HG03039 (cell line): ENCODE data around the gene METTL21C.

Experiments used
- ATAC-seq: cut with Tn5 transposase; IDR thresholded peaks from one replicate; pipeline ENCODE4 v1.9.1; 2021; ENCODE audit warnings: mild to moderate bottlenecking, moderate library complexity; ENCODE audit not compliant: unreplicated experiment

The METTL21C gene

GRCh38 chr13:102697929-102698648, 3.2 kb upstream of the METTL21C start:
- ATAC-seq: no peak

GRCh38 chr13:102697264-102697663, 2.4 kb upstream of the METTL21C start:
- ATAC-seq: no peak

GRCh38 chr13:102696465-102696864, 1.6 kb upstream of the METTL21C start:
- no peak for ATAC-seq

- no peak for ATAC-seq
These were observed 1.1 kb downstream of the METTL21C start for GRCh38 chr13:102693776-102694175.

- no peak for ATAC-seq
These were observed 1.6 kb downstream of the METTL21C start for GRCh38 chr13:102693250-102693649.

- no peak for ATAC-seq
These were observed 2.4 kb downstream of the METTL21C start for GRCh38 chr13:102692491-102692826.

- no peak for ATAC-seq
These were observed 4.0 kb downstream of the METTL21C start for GRCh38 chr13:102690883-102691282.

GRCh38 chr13:102688306-102688973, 6.4 kb downstream of the METTL21C start:
- no peak for ATAC-seq

GRCh38 chr13:102687520-102687919, 7.3 kb downstream of the METTL21C start:
- ATAC-seq: no peak

GRCh38 chr13:102686024-102686423, 8.8 kb downstream of the METTL21C start:
- no peak for ATAC-seq

- ATAC-seq: no peak
These were observed 11.2 kb downstream of the METTL21C start for GRCh38 chr13:102683637-102684036.

- no peak for ATAC-seq
These were observed 12.1 kb downstream of the METTL21C start for GRCh38 chr13:102682727-102683126.

GRCh38 chr13:102682211-102682610, 12.6 kb downstream of the METTL21C start:
- no peak for ATAC-seq

GRCh38 chr13:102680842-102681740, 13.8 kb downstream of the METTL21C start:
- no peak for ATAC-seq

GRCh38 chr13:102680133-102680717, 14.6 kb downstream of the METTL21C start:
- no peak for ATAC-seq

- no peak for ATAC-seq
These were observed 15.3 kb downstream of the METTL21C start for GRCh38 chr13:102679449-102680132.

GRCh38 chr13:102678339-102679107, 16.3 kb downstream of the METTL21C start:
- no peak for ATAC-seq

- ATAC-seq: no peak
These were observed 17.7 kb downstream of the METTL21C start for GRCh38 chr13:102677122-102677521.

- no peak for ATAC-seq
These were observed 19.7 kb downstream of the METTL21C start for GRCh38 chr13:102675115-102675514.

- no peak for ATAC-seq
These were observed 24.7 kb downstream of the METTL21C start for GRCh38 chr13:102670130-102670529.
